Loucy (cell line): ENCODE results near the gene SSX2IP.

Source experiments
- H2AFZ ChIP-seq: fragments of 200-600 bp; sonication (generic); 2 replicates; pipeline ENCODE4 v1.6.0; 2016; ENCODE audit warnings: antibody characterized with exemption, mild to moderate bottlenecking, low read length, moderate library complexity
- H3F3A ChIP-seq: fragments of 200-600 bp; 2 replicates; pipeline ENCODE4 v1.6.0; 2016; ENCODE audit warnings: antibody characterized with exemption, low read depth, mild to moderate bottlenecking
- H3K27me3 ChIP-seq: fragments of 200-600 bp; sonication (generic); 2 replicates; pipeline ENCODE4 v1.6.1; 2014; ENCODE audit warnings: low read length, mild to moderate bottlenecking; ENCODE audit not compliant: insufficient read depth, poor library complexity, severe bottlenecking
- H3K36me3 ChIP-seq: fragments of 200-600 bp; sonication (generic); 2 replicates; pipeline ENCODE4 v1.6.1; 2016; ENCODE audit warnings: low read length; ENCODE audit not compliant: insufficient read depth
- H3K4me1 ChIP-seq: fragments of 200-600 bp; sonication (generic); 2 replicates; pipeline ENCODE4 v1.5.1; 2014; ENCODE audit warnings: low read length, mild to moderate bottlenecking; ENCODE audit not compliant: insufficient read depth, poor library complexity, severe bottlenecking
- H3K4me2 ChIP-seq: fragments of 200-600 bp; sonication (generic); 2 replicates; pipeline ENCODE4 v1.6.0; 2014; ENCODE audit warnings: antibody characterized with exemption, low read length, low read depth, mild to moderate bottlenecking; ENCODE audit not compliant: poor library complexity, severe bottlenecking
- H3K4me3 ChIP-seq: fragments of 200-600 bp; sonication (generic); 2 replicates; pipeline ENCODE4 v1.5.1; 2014; ENCODE audit warnings: low read length, mild to moderate bottlenecking, mixed read lengths; ENCODE audit not compliant: poor library complexity, severe bottlenecking
- H3K79me2 ChIP-seq: fragments of 200-600 bp; sonication (generic); 2 replicates; pipeline ENCODE4 v1.6.1; 2014; ENCODE audit warnings: low read length; ENCODE audit not compliant: insufficient read depth
- H3K9ac ChIP-seq: fragments of 200-600 bp; sonication (generic); 2 replicates; pipeline ENCODE4 v1.6.0; 2014; ENCODE audit warnings: mild to moderate bottlenecking, low read depth, low read length, moderate library complexity; ENCODE audit not compliant: poor library complexity, severe bottlenecking
- H3K9me2 ChIP-seq: fragments of 200-600 bp; sonication (generic); replicated peaks from 2 replicates; pipeline ENCODE4 v1.6.1; 2016; ENCODE audit warnings: low read depth, low read length, mixed read lengths
- H3K9me3 ChIP-seq: fragments of 200-600 bp; sonication (generic); 2 replicates; pipeline ENCODE4 v1.6.1; 2014; ENCODE audit warnings: mild to moderate bottlenecking, antibody characterized with exemption, low read length, low read depth; ENCODE audit not compliant: insufficient read depth
- H4K20me1 ChIP-seq: fragments of 200-600 bp; sonication (generic); 2 replicates; pipeline ENCODE4 v1.6.0; 2014; ENCODE audit warnings: antibody characterized with exemption, low read length, mild to moderate bottlenecking; ENCODE audit not compliant: insufficient read depth, poor library complexity, severe bottlenecking
- CTCF ChIP-seq: fragments of 200-600 bp; sonication (generic); conservative IDR thresholded peaks from 2 replicates; pipeline ENCODE4 v1.5.1; 2014; ENCODE audit warnings: mild to moderate bottlenecking, antibody characterized with exemption, low read length
- EZH2phosphoT487 ChIP-seq: fragments of 200-600 bp; IDR thresholded peaks from 2 replicates; pipeline ENCODE4 v1.6.1; 2018; ENCODE audit warnings: antibody characterized with exemption, mild to moderate bottlenecking, moderate library complexity, borderline replicate concordance

The SSX2IP gene

GRCh38 chr1:84712276-84712874 lies 22.1 kb upstream of the SSX2IP start:
- Histone ChIP-seq H3K4me1 (no peaks in the 10 kb centered on the region), H3K9me3 (no peaks in the 10 kb centered on the region), H3K4me2 (no peak overlapping the region), H3K9ac (no peak overlapping the region), H3K79me2 (no peaks in the 10 kb centered on the region), H3K9me2 (no peaks in the 10 kb centered on the region), H3K36me3 (no peaks in the 10 kb centered on the region), H3K4me3 (no peak overlapping the region), H4K20me1 (no peaks in the 10 kb centered on the region), H2AFZ (no peak overlapping the region), H3F3A (no peaks in the 10 kb centered on the region), H3K27me3 (no peaks in the 10 kb centered on the region)
- TF ChIP-seq CTCF (no peak), EZH2phosphoT487 (no peak)

- H3K27me3 ChIP-seq = no peaks in the 10 kb centered on the region
- H3K4me1 ChIP-seq = no peaks in the 10 kb centered on the region
- H3K4me3 ChIP-seq = no peak overlapping the region
- H3K9ac ChIP-seq = no peak overlapping the region
- H3K36me3 ChIP-seq = no peaks in the 10 kb centered on the region
- no peaks in the 10 kb centered on the region for H3K9me3 ChIP-seq
- no peaks in the 10 kb centered on the region for H3F3A ChIP-seq
- no peak overlapping the region for H3K4me2 ChIP-seq
- no peak for TF ChIP-seq EZH2phosphoT487
- TF ChIP-seq CTCF = no peak
- H2AFZ ChIP-seq = no peak overlapping the region
- H3K9me2 ChIP-seq = 0 out of 2 replicates have a peak, but pooled peaks cover 1% of the 10 kb centered on the region
- no peaks in the 10 kb centered on the region for H4K20me1 ChIP-seq
- no peaks in the 10 kb centered on the region for H3K79me2 ChIP-seq
These were observed 21.6 kb upstream of the SSX2IP start for GRCh38 chr1:84711869-84712268.

GRCh38 chr1:84711121-84711520 lies 20.9 kb upstream of the SSX2IP start:
- no peaks in the 10 kb centered on the region for H3K27me3 ChIP-seq
- no peaks in the 10 kb centered on the region for H4K20me1 ChIP-seq
- H3K9me2 ChIP-seq = 0 out of 2 replicates have a peak, but pooled peaks cover 3% of the 10 kb centered on the region
- no peaks in the 10 kb centered on the region for H3F3A ChIP-seq
- H3K4me3 ChIP-seq = no peak overlapping the region
- H2AFZ ChIP-seq = no peak overlapping the region
- no peaks in the 10 kb centered on the region for H3K36me3 ChIP-seq
- no peak overlapping the region for H3K4me2 ChIP-seq
- no peaks in the 10 kb centered on the region for H3K9me3 ChIP-seq
- H3K9ac ChIP-seq = no peak overlapping the region
- no peak for TF ChIP-seq CTCF
- TF ChIP-seq EZH2phosphoT487 = no peak
- H3K4me1 ChIP-seq = no peaks in the 10 kb centered on the region
- H3K79me2 ChIP-seq = no peaks in the 10 kb centered on the region
